HL-60 (cell line): ENCODE data around the gene PCCB.
"Not testable (repeated sequence)": the region's sequence is repeated elsewhere in the genome, so short reads cannot be mapped to it uniquely, and the experiment has no call there.

Experiments used
- DNase-seq, 2 experiments: peaks; one replicate each; pipeline ENCODE4 v3.0.0-alpha.2; 2010 to 2020; ENCODE audit warnings: low read depth in 1 of 2, low spot score in 1 of 2
- H3K27ac ChIP-seq: fragments of 250-450 bp; sonication (Bioruptor Pico); replicated peaks from 2 replicates; pipeline ENCODE4 v1.5.1; 2020; ENCODE audit warnings: mild to moderate bottlenecking, moderate library complexity
- H3K27me3 ChIP-seq: fragments of 250-450 bp; sonication (Bioruptor Pico); 2 replicates; pipeline ENCODE4 v1.5.1; 2021; ENCODE audit warnings: mild to moderate bottlenecking, moderate library complexity; ENCODE audit not compliant: insufficient read depth, poor library complexity, severe bottlenecking
- H3K4me3 ChIP-seq: replicated peaks from 2 replicates; pipeline ENCODE4 v1.5.1; 2011; ENCODE audit warnings: mild to moderate bottlenecking, control low read depth, low read length; ENCODE audit not compliant: insufficient read depth
- CTCF ChIP-seq: IDR thresholded peaks from one replicate; pipeline ENCODE4 v1.5.1; 2011; ENCODE audit warnings: low read length, control low read depth, inconsistent platforms; ENCODE audit not compliant: insufficient read depth
- GABPA ChIP-seq: IDR thresholded peaks from 2 replicates; pipeline ENCODE4 v1.6.1; 2012; ENCODE audit warnings: low read depth
- POLR2AphosphoS5 ChIP-seq: IDR thresholded peaks from 2 replicates; pipeline ENCODE4 v1.6.1; 2012; ENCODE audit warnings: low read depth
- SPI1 ChIP-seq: IDR thresholded peaks from 2 replicates; pipeline ENCODE4 v1.6.1; 2012; ENCODE audit warnings: low read depth, mild to moderate bottlenecking, borderline replicate concordance
- TF ChIP-seq, protein P1 (sequence below): IDR thresholded peaks from 2 replicates; pipeline ENCODE4 v1.6.1; 2012; ENCODE audit warnings: low read depth; ENCODE audit not compliant: insufficient replicate concordance

Gene PCCB

DNA sequence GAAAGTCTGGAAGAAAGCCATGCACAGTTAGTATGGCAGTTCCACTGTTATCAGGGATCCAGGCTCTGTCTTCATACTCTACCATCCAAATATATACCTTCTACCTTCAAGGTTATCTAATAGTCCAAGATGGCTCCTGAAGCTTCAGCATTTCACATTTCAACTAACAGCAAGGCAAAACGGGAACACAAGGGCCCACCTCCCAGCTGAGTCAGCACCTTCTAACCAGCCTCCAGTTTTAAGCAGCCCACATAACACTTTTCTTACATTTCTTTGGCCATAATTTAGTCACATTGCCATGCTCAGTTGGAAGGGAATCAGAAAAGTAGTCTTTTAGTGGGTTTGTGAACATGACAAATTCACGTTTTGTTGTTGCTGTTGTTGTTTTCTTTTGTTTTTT, 38.6 kb upstream of the PCCB start:
- TF ChIP-seq SPI1 (no peak), CTCF (no peak), GABPA (no peak), POLR2AphosphoS5 (no peak)
- TF ChIP-seq, protein P1, sequence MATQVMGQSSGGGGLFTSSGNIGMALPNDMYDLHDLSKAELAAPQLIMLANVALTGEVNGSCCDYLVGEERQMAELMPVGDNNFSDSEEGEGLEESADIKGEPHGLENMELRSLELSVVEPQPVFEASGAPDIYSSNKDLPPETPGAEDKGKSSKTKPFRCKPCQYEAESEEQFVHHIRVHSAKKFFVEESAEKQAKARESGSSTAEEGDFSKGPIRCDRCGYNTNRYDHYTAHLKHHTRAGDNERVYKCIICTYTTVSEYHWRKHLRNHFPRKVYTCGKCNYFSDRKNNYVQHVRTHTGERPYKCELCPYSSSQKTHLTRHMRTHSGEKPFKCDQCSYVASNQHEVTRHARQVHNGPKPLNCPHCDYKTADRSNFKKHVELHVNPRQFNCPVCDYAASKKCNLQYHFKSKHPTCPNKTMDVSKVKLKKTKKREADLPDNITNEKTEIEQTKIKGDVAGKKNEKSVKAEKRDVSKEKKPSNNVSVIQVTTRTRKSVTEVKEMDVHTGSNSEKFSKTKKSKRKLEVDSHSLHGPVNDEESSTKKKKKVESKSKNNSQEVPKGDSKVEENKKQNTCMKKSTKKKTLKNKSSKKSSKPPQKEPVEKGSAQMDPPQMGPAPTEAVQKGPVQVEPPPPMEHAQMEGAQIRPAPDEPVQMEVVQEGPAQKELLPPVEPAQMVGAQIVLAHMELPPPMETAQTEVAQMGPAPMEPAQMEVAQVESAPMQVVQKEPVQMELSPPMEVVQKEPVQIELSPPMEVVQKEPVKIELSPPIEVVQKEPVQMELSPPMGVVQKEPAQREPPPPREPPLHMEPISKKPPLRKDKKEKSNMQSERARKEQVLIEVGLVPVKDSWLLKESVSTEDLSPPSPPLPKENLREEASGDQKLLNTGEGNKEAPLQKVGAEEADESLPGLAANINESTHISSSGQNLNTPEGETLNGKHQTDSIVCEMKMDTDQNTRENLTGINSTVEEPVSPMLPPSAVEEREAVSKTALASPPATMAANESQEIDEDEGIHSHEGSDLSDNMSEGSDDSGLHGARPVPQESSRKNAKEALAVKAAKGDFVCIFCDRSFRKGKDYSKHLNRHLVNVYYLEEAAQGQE: no peak
- no peak for DNase-seq
- H3K27me3 ChIP-seq: no peaks in the 10 kb centered on the region
- no peak overlapping the region for H3K4me3 ChIP-seq
- H3K27ac ChIP-seq: no peak overlapping the region

GRCh38 chr3:136222746-136223145, 27.4 kb upstream of the PCCB start:
- not testable (repeated sequence) for H3K27ac ChIP-seq, H3K27me3 ChIP-seq, H3K4me3 ChIP-seq, DNase-seq

- DNase-seq: no peak
- no peaks in the 10 kb centered on the region for H3K27me3 ChIP-seq
- H3K27ac ChIP-seq: no peak overlapping the region
- H3K4me3 ChIP-seq: no peak overlapping the region
- TF ChIP-seq CTCF (no peak), GABPA (no peak), SPI1 (no peak), POLR2AphosphoS5 (no peak)
- TF ChIP-seq, protein P1: no peak
Measured at GRCh38 chr3:136232413-136232812, 17.7 kb upstream of the PCCB start.

- Histone ChIP-seq H3K27ac (no peak overlapping the region), H3K27me3 (no peaks in the 10 kb centered on the region), H3K4me3 (no peak overlapping the region)
- DNase-seq: no peak
- TF ChIP-seq SPI1 (no peak), POLR2AphosphoS5 (no peak), CTCF (no peak), GABPA (no peak)
- TF ChIP-seq, protein P1: no peak
Measured at GRCh38 chr3:136235545-136235944, 14.6 kb upstream of the PCCB start.
